DND-41 (cell line): ENCODE results near the gene TGFB1I1.
"Not testable (repeated sequence)": the region's sequence is repeated elsewhere in the genome, so short reads cannot be mapped to it uniquely, and the experiment has no call there.

Experiments used
- ATAC-seq: fragments of 200-7000 bp; cut with Tn5 transposase; 3 replicates; pipeline ENCODE4 v1.9.1; 2021; ENCODE audit warnings: low read depth; ENCODE audit not compliant: insufficient read depth
- DNase-seq: peaks from one replicate; pipeline ENCODE4 v3.0.0-alpha.2; 2020
- H2AFZ ChIP-seq: 2 replicates; pipeline ENCODE4 v1.6.0; 2012; ENCODE audit warnings: low read depth, low read length
- H3K27ac ChIP-seq: 2 replicates; pipeline ENCODE4 v1.5.1; 2012; ENCODE audit warnings: low read length, inconsistent platforms
- H3K27me3 ChIP-seq: fragments of 200-600 bp; sonication (generic); 2 replicates; pipeline ENCODE4 v1.6.0; 2012; ENCODE audit warnings: low read length, mild to moderate bottlenecking, inconsistent platforms; ENCODE audit not compliant: insufficient read depth, poor library complexity
- H3K36me3 ChIP-seq: 2 replicates; pipeline ENCODE4 v1.5.1; 2012; ENCODE audit warnings: low read length, inconsistent platforms; ENCODE audit not compliant: insufficient read depth
- H3K4me1 ChIP-seq: 2 replicates; pipeline ENCODE4 v1.5.1; 2012; ENCODE audit warnings: mild to moderate bottlenecking, low read length; ENCODE audit not compliant: insufficient read depth
- H3K4me2 ChIP-seq: 2 replicates; pipeline ENCODE4 v1.6.0; 2012; ENCODE audit warnings: mild to moderate bottlenecking, moderate library complexity, low read length, inconsistent platforms; ENCODE audit not compliant: insufficient read depth
- H3K4me3 ChIP-seq, 2 experiments: fragments of 200-600 bp in 1 of 2; shearing (Covaris generic) in 1 of 2; 2 replicates each; pipeline ENCODE4 v1.5.1; 2012 to 2016; ENCODE audit warnings: inconsistent platforms in 2 of 2, low read length in 2 of 2, mild to moderate bottlenecking in 2 of 2, low read depth in 1 of 2, moderate library complexity in 1 of 2
- H3K79me2 ChIP-seq: 2 replicates; pipeline ENCODE4 v1.6.0; 2012; ENCODE audit warnings: low read length, inconsistent platforms; ENCODE audit not compliant: insufficient read depth
- H3K9ac ChIP-seq: 2 replicates; pipeline ENCODE4 v1.6.0; 2012; ENCODE audit warnings: low read depth, mild to moderate bottlenecking, inconsistent platforms, low read length, moderate library complexity
- H3K9me3 ChIP-seq: 2 replicates; pipeline ENCODE4 v1.5.1; 2012; ENCODE audit warnings: low read length, moderate library complexity, mild to moderate bottlenecking, inconsistent platforms; ENCODE audit not compliant: insufficient read depth, severe bottlenecking
- H4K20me1 ChIP-seq: 2 replicates; pipeline ENCODE4 v1.6.0; 2012; ENCODE audit warnings: low read length; ENCODE audit not compliant: insufficient read depth
- CTCF ChIP-seq: IDR thresholded peaks from 2 replicates; pipeline ENCODE4 v1.5.1; 2012; ENCODE audit warnings: borderline replicate concordance, low read length, moderate library complexity, mild to moderate bottlenecking; ENCODE audit not compliant: poor library complexity, severe bottlenecking; ENCODE audit errors: extremely low read depth
- EZH2 ChIP-seq: IDR thresholded peaks from 3 replicates; pipeline ENCODE4 v1.6.1; 2012; ENCODE audit warnings: borderline replicate concordance, low read depth, mild to moderate bottlenecking, moderate library complexity, low read length, inconsistent platforms; ENCODE audit not compliant: severe bottlenecking

The TGFB1I1 gene

DNA sequence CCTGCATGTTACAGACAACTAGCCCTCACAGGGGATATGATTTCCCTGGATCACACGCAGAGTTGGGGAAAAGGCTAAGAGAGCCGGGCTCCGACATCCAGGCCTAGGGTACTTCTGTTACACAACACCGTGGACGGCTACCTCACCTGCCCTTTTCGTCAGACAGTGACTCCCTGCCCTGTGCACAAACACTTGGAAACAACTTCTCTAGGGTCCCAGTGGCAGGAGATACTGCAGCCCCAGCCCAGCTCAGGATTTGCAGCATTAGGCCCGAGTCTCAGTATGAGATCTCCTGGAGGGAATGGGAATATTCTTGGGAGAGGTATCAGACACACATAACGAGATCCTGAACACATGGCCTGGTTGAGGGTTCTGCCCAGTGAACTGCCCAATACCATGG lies 28.0 kb downstream of the TGFB1I1 start:
- ATAC-seq (no peak), DNase-seq (no peak)
- no peak overlapping the region for H3K9ac ChIP-seq
- H3K4me1 ChIP-seq = no peaks in the 10 kb centered on the region
- H3K27me3 ChIP-seq = no peaks in the 10 kb centered on the region
- no peak overlapping the region for H2AFZ ChIP-seq
- H4K20me1 ChIP-seq = no peaks in the 10 kb centered on the region
- no peak overlapping the region for H3K4me2 ChIP-seq
- peaks cover 52% of the 10 kb centered on the region for H3K36me3 ChIP-seq
- no peak for TF ChIP-seq EZH2
- no peak for TF ChIP-seq CTCF
- H3K79me2 ChIP-seq = no peaks in the 10 kb centered on the region
- H3K9me3 ChIP-seq = no peaks in the 10 kb centered on the region
- no peak overlapping the region for H3K4me3 ChIP-seq
- H3K27ac ChIP-seq = no peak overlapping the region

- peaks cover 5% of the 10 kb centered on the region; the same call in 1 of the 2 replicates for H3K79me2 ChIP-seq
- TF ChIP-seq EZH2 = no peak
- no peaks in the 10 kb centered on the region for H3K27me3 ChIP-seq
- H4K20me1 ChIP-seq = no peaks in the 10 kb centered on the region
- H3K9me3 ChIP-seq = no peaks in the 10 kb centered on the region
- H3K9ac ChIP-seq = no peak overlapping the region
- no peak overlapping the region for H3K4me3 ChIP-seq
- no peak overlapping the region for H3K27ac ChIP-seq
- no peak overlapping the region for H2AFZ ChIP-seq
- DNase-seq (no peak), ATAC-seq (no peak)
- peaks cover 8% of the 10 kb centered on the region for H3K4me1 ChIP-seq
- H3K36me3 ChIP-seq = peaks cover 55% of the 10 kb centered on the region
- no peak overlapping the region for H3K4me2 ChIP-seq
Observed at GRCh38 chr16:31501226-31501965, 29.4 kb downstream of the TGFB1I1 start.

DNA sequence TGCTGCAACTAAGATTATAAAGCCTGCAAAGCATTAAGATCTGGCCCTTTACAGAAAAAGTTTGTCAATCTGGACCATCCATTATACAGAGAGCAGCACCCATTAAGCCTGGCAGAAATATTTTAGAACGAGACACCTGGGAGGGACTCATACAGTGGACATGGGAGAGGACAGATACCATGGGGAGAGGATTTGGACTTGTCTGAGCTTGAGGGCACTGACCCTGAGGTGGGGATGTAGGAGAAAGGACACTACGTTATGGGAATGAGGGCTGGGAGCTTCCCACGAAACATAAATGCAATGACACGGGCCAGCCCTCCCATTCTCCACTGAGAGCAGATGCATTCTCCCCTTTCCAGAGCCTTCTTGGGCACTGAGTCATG lies 30.0 kb downstream of the TGFB1I1 start:
- no peak overlapping the region for H3K9ac ChIP-seq
- H3K4me3 ChIP-seq = no peak overlapping the region
- no peak overlapping the region for H3K27ac ChIP-seq
- no peaks in the 10 kb centered on the region for H3K9me3 ChIP-seq
- H3K36me3 ChIP-seq = peaks cover 55% of the 10 kb centered on the region
- H3K4me2 ChIP-seq = no peak overlapping the region
- H3K27me3 ChIP-seq = no peaks in the 10 kb centered on the region
- DNase-seq (no peak), ATAC-seq (no peak)
- H3K79me2 ChIP-seq = peaks cover 9% of the 10 kb centered on the region
- no peak overlapping the region for H2AFZ ChIP-seq
- H4K20me1 ChIP-seq = no peaks in the 10 kb centered on the region
- H3K4me1 ChIP-seq = peaks cover 13% of the 10 kb centered on the region
- no peak for TF ChIP-seq CTCF
- no peak for TF ChIP-seq EZH2

- Histone ChIP-seq H3K4me2 (no peak overlapping the region), H3K79me2 (peaks cover 20% of the 10 kb centered on the region), H3K9me3 (no peaks in the 10 kb centered on the region), H3K27me3 (no peaks in the 10 kb centered on the region), H3K9ac (no peak overlapping the region), H3K4me1 (peaks cover 21% of the 10 kb centered on the region), H3K4me3 (no peak overlapping the region), H3K27ac (no peak overlapping the region), H3K36me3 (peaks cover 48% of the 10 kb centered on the region), H2AFZ (no peak overlapping the region), H4K20me1 (no peaks in the 10 kb centered on the region)
- DNase-seq (no peak), ATAC-seq (no peak)
- no peak for TF ChIP-seq EZH2
- no peak for TF ChIP-seq CTCF
Observed at GRCh38 chr16:31502981-31503380, 31.0 kb downstream of the TGFB1I1 start.

- H3K27me3 ChIP-seq, DNase-seq, H3K9me3 ChIP-seq, H4K20me1 ChIP-seq, H2AFZ ChIP-seq, H3K9ac ChIP-seq, H3K4me2 ChIP-seq, ATAC-seq, H3K27ac ChIP-seq, H3K4me3 ChIP-seq: not testable (repeated sequence)
- Histone ChIP-seq H3K4me1 (peaks cover 21% of the 10 kb centered on the region), H3K36me3 (peaks cover 43% of the 10 kb centered on the region), H3K79me2 (peaks cover 25% of the 10 kb centered on the region)
Observed at GRCh38 chr16:31503555-31503954, 31.6 kb downstream of the TGFB1I1 start.
